ENCODE measurements around the gene SRRT. TPM values are rescaled to one million over a fixed set of nuclear protein-coding genes. Genes with fewer than 3 reads are reported as not detected.

Gene SRRT
- total RNA-seq, 2 experiments from 2014 or later = 262 to 280 TPM

Small RNA genes within 50 kb of the gene (microRNA-seq; reads per million reads assigned to microRNA genes)
- 0.84 reads per million for gene MIR6875 (ENCODE audit: borderline microRNAs expressed, borderline replicate concordance)

Other genes starting within 250 kb of the SRRT start
- 1 to 10 TPM; 7.3 to 9.8 TPM for gene TFR2, start 233.6 kb upstream of the SRRT start, total RNA-seq
- not detected for gene ACTL6B, start 218.7 kb upstream of the SRRT start, total RNA-seq
- gene GNB2, start 201.4 kb upstream of the SRRT start, total RNA-seq = 100 to 1,000 TPM; 238 to 249 TPM
- 10 to 100 TPM; 48.7 to 55.5 TPM for gene GIGYF1, start 180.9 kb upstream of the SRRT start, total RNA-seq
- 10 to 100 TPM; 39.9 to 40.5 TPM for gene POP7, start 169.0 kb upstream of the SRRT start, total RNA-seq
- gene EPO, start 154.6 kb upstream of the SRRT start, total RNA-seq = not detected
- gene ZAN, start 141.5 kb upstream of the SRRT start, total RNA-seq = not detected
- gene EPHB4, start 47.6 kb upstream of the SRRT start, total RNA-seq = 1 to 10 TPM; 1.6 to 2.1 TPM
- 10 to 100 TPM; 44.1 to 49.1 TPM for gene SLC12A9, start 22.4 kb upstream of the SRRT start, total RNA-seq
- gene TRIP6, start 7.7 kb upstream of the SRRT start, total RNA-seq = 10 to 100 TPM; 24.8 to 34.2 TPM
- gene UFSP1, start 14.6 kb downstream of the SRRT start, total RNA-seq = 1 to 10 TPM; 2.3 to 3.1 TPM
- gene ACHE, start 20.8 kb downstream of the SRRT start, total RNA-seq = not detected
- gene MUC3A, start 74.4 kb downstream of the SRRT start, total RNA-seq = not detected
- gene MUC12, start 94.5 kb downstream of the SRRT start, total RNA-seq = not detected
- gene MUC17, start 145.0 kb downstream of the SRRT start, total RNA-seq = not detected
- 10 to 100 TPM; 54.2 to 72.3 TPM for gene TRIM56, start 210.4 kb downstream of the SRRT start, total RNA-seq